CD14-positive monocyte (primary cell): Measurements from ENCODE around the gene UMPS. TPM values are rescaled to one million over a fixed set of nuclear protein-coding genes. Genes with fewer than 3 reads are reported as not detected.
A peak's percentile ranks its signal among the peaks of the same experiment; 100 is the strongest.

Experiments
- DNase-seq, 3 donors: peaks; one replicate each; pipeline ENCODE4 v3.0.0-alpha.2; 2011 to 2022
- H2AFZ ChIP-seq: 2 replicates; pipeline ENCODE4 v1.6.0; 2012; ENCODE audit warnings: mild to moderate bottlenecking, low read depth, low read length, inconsistent platforms; ENCODE audit not compliant: insufficient read depth, poor library complexity, severe bottlenecking
- H3K27ac ChIP-seq, 2 donors: 1 replicate in 1 of 2; 2 replicates in 1 of 2; pipeline ENCODE4 v1.5.1; 2012 to 2013; ENCODE audit warnings: low read length in 2 of 2, control low read depth in 1 of 2, inconsistent platforms in 1 of 2, low read depth in 1 of 2, mild to moderate bottlenecking in 1 of 2
- H3K27me3 ChIP-seq, 2 donors: one replicate each; pipeline versions ENCODE4 v1.6.0 to v1.6.1; 2011 to 2013; ENCODE audit warnings: low read length in 2 of 2; ENCODE audit not compliant: control insufficient read depth in 2 of 2, insufficient read depth in 2 of 2
- H3K36me3 ChIP-seq, 2 donors: replicated peaks in 1 of 2; 1 replicate in 1 of 2; 2 replicates in 1 of 2; pipeline versions ENCODE4 v1.5.1 to v1.6.1; 2012 to 2013; ENCODE audit warnings: low read length in 2 of 2, control low read depth in 1 of 2, inconsistent platforms in 1 of 2, mild to moderate bottlenecking in 1 of 2; ENCODE audit not compliant: insufficient read depth in 2 of 2, control insufficient read depth in 1 of 2
- H3K4me1 ChIP-seq, 2 donors: 1 replicate in 1 of 2; 2 replicates in 1 of 2; pipeline versions ENCODE4 v1.5.1 to v1.6.1; 2012 to 2013; ENCODE audit warnings: low read length in 2 of 2, control low read depth in 1 of 2, inconsistent platforms in 1 of 2, mild to moderate bottlenecking in 1 of 2, moderate library complexity in 1 of 2; ENCODE audit not compliant: insufficient read depth in 2 of 2, control insufficient read depth in 1 of 2
- H3K4me2 ChIP-seq: replicated peaks from 2 replicates; pipeline ENCODE3; 2012; ENCODE audit warnings: low read length, moderate library complexity, mild to moderate bottlenecking; ENCODE audit not compliant: poor library complexity, severe bottlenecking; ENCODE audit errors: extremely low read depth
- H3K4me3 ChIP-seq, 3 experiments: fragments of 200-600 bp in 1 of 3; sonication (generic) in 1 of 3; replicated peaks in 1 of 3; 1 replicate in 2 of 3; 2 replicates in 1 of 3; pipeline ENCODE4 v1.5.1; 2011 to 2013; ENCODE audit warnings: low read length in 3 of 3, mild to moderate bottlenecking in 3 of 3, control low read depth in 2 of 3, low read depth in 2 of 3, inconsistent platforms in 1 of 3, moderate library complexity in 1 of 3
- H3K79me2 ChIP-seq: 2 replicates; pipeline ENCODE4 v1.6.0; 2012; ENCODE audit warnings: mild to moderate bottlenecking, control low read depth, inconsistent platforms, low read length, moderate library complexity; ENCODE audit not compliant: insufficient read depth
- H3K9ac ChIP-seq: 2 replicates; pipeline ENCODE4 v1.6.0; 2017; ENCODE audit warnings: low read length, mild to moderate bottlenecking; ENCODE audit not compliant: insufficient read depth, poor library complexity, severe bottlenecking
- H3K9me3 ChIP-seq, 2 donors: replicated peaks in 1 of 2; 1 replicate in 1 of 2; 2 replicates in 1 of 2; pipeline versions ENCODE4 v1.5.1 to v1.6.1; 2012 to 2013; ENCODE audit warnings: low read length in 2 of 2, control low read depth in 1 of 2; ENCODE audit not compliant: control insufficient read depth in 1 of 2, insufficient read depth in 1 of 2
- H4K20me1 ChIP-seq: 2 replicates; pipeline ENCODE4 v1.6.0; 2012; ENCODE audit warnings: mild to moderate bottlenecking, low read length, control low read depth, moderate library complexity; ENCODE audit not compliant: insufficient read depth
- H3K27ac Mint-ChIP-seq, 7 donors: one replicate each; pipeline ENCODE4 v1.8.0; 2020; ENCODE audit warnings: mild to moderate bottlenecking in 7 of 7, mixed read lengths in 7 of 7, moderate library complexity in 6 of 7, inconsistent platforms in 2 of 7
- H3K27me3 Mint-ChIP-seq, 3 donors: one replicate each; pipeline ENCODE4 v1.8.0; 2021 to 2022; ENCODE audit warnings: low read depth in 3 of 3, mild to moderate bottlenecking in 3 of 3, mixed read lengths in 3 of 3, moderate library complexity in 3 of 3, inconsistent platforms in 1 of 3
- H3K36me3 Mint-ChIP-seq, 2 donors: one replicate each; pipeline ENCODE4 v1.8.0; 2020; ENCODE audit warnings: mixed read lengths in 2 of 2, inconsistent platforms in 1 of 2, mild to moderate bottlenecking in 1 of 2
- H3K4me1 Mint-ChIP-seq: one replicate; pipeline ENCODE4 v1.8.0; 2020; ENCODE audit warnings: mild to moderate bottlenecking, mixed read lengths
- H3K4me3 Mint-ChIP-seq, 2 donors: one replicate each; pipeline ENCODE4 v1.8.0; 2020; ENCODE audit warnings: mild to moderate bottlenecking in 2 of 2, mixed read lengths in 2 of 2, moderate library complexity in 1 of 2
- H3K9me3 Mint-ChIP-seq, 7 donors: one replicate each; pipeline ENCODE4 v1.8.0; 2020 to 2022; ENCODE audit warnings: mixed read lengths in 7 of 7, mild to moderate bottlenecking in 6 of 7, moderate library complexity in 6 of 7, inconsistent platforms in 2 of 7
- WGBS: methylation state at CpG from one replicate; pipeline ENCODE4 v1.1.5; 2013; ENCODE audit warnings: missing lambda C conversion rate; ENCODE audit not compliant: insufficient coverage; 5-methylcytosine and 5-hydroxymethylcytosine counted together
- intact Hi-C, 2 donors: fragments of 100-400 bp; cut with micrococcal nuclease; formaldehyde crosslinking; loops; one replicate each; pipeline versions ENCODE4 v1.15.0 to v1.15.1; 2023
- polyA plus RNA-seq, 3 donors: library from polyadenylated mRNA; depleted of rRNA in 1 of 3; unstranded in 2 of 3; stranded (reverse) in 1 of 3; fragments of 300-500 nt in 2 of 3; fragments of >200 nt in 1 of 3; fragmentation: Illumina TruSeq in 2 of 3; gene quantifications; 1 replicate in 2 of 3; 2 replicates in 1 of 3; pipeline ENCODE4 v1.2.3, GENCODE V29; 2012 to 2021
- TF ChIP-seq, protein P1 (sequence below): fragments of 200-600 bp; IDR thresholded peaks from one replicate; pipeline ENCODE4 v1.8.0; 2022; ENCODE audit warnings: antibody characterized with exemption, mild to moderate bottlenecking

Gene UMPS
- polyA plus RNA-seq, 3 donors = 4.6 to 13.5 (median 9.1) TPM

DNA sequence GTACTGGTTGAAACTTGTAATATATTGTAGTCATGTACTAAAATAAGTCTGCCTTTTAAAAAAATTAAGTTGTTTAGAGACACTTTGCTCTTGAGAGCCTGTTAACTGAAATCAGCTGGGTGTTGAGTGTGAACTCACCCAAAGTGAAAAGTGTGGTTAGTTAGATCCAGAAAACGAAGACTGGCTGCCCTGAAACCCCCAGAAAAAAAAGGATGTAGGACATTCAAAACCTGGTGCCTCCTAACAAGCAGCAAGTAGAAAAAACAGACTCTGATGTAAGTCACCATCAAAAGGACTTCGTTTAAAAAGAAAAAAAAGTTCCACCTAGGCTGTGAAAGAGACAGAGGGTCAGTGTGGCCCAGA, 40.8 kb downstream of the UMPS start:
- Histone ChIP-seq H2AFZ (no peak overlapping the region), H3K4me2 (no peak overlapping the region), H3K36me3 (no peaks in the 10 kb centered on the region), H3K9ac (no peak overlapping the region), H3K27me3 (peaks cover 2 to 11% of the 10 kb centered on the region in 2 donors), H4K20me1 (no peaks in the 10 kb centered on the region), H3K4me3 (no peak overlapping the region), H3K27ac (no peak overlapping the region), H3K79me2 (no peaks in the 10 kb centered on the region), H3K4me1 (peaks cover 0 to 6% of the 10 kb centered on the region in 2 donors), H3K9me3 (no peaks in the 10 kb centered on the region)
- TF ChIP-seq, protein P1, sequence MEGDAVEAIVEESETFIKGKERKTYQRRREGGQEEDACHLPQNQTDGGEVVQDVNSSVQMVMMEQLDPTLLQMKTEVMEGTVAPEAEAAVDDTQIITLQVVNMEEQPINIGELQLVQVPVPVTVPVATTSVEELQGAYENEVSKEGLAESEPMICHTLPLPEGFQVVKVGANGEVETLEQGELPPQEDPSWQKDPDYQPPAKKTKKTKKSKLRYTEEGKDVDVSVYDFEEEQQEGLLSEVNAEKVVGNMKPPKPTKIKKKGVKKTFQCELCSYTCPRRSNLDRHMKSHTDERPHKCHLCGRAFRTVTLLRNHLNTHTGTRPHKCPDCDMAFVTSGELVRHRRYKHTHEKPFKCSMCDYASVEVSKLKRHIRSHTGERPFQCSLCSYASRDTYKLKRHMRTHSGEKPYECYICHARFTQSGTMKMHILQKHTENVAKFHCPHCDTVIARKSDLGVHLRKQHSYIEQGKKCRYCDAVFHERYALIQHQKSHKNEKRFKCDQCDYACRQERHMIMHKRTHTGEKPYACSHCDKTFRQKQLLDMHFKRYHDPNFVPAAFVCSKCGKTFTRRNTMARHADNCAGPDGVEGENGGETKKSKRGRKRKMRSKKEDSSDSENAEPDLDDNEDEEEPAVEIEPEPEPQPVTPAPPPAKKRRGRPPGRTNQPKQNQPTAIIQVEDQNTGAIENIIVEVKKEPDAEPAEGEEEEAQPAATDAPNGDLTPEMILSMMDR = no peak
- Mint-ChIP-seq H3K9me3 (peaks cover 0 to 3% (median 0%) of the 10 kb centered on the region in 7 donors), H3K4me1 (peaks cover 6% of the 10 kb centered on the region), H3K27me3 (peaks cover 16 to 27% (median 26%) of the 10 kb centered on the region in 3 donors), H3K36me3 (no peaks in the 10 kb centered on the region), H3K27ac (no peak overlapping the region), H3K4me3 (no peak overlapping the region)
- DNase-seq = no peak
- intact Hi-C loops = no loop called here
- no CpG with 5 or more reads among the region's 2 CpGs for WGBS

DNA sequence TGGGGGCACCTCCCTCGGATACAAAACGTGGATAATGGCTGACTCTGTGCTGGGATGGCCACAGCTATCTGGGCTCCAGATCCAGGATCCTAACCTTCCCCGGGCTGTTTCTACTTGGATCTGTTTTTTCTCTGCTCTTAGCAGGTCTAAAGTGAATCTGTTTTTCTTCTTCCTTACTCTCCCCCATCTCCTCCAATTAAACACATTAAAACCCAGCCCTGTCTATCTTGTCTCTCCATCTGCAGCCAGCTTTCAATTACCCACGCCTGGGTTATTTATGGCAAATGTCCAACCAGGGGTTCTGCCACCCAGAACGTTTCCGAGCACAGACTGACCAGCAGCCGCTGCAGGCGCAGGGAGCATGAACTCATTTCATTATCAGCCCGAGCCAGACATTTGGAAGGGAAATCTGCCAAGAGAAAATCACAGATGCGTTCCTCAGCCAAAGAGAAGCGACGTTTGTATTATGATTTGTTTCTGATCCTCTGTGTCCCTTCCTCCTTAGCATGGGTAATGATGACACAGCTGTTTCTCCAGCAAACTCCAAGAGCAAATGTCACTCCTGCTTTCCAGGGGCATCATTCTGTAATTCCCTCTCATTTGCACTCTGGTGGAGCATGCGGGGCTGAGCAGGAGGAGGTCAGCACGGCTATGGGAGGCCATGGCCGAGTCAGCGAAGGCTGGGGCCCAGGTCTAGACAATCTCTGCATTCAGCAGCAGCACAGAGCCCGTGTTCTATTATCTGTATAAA, 42.0 kb downstream of the UMPS start:
- H3K4me3 Mint-ChIP-seq = peak overlapping the region in 1 of 2 donors; percentile 81
- peaks cover 6% of the 10 kb centered on the region for H3K4me1 Mint-ChIP-seq
- no peaks in the 10 kb centered on the region for H3K79me2 ChIP-seq
- no peak overlapping the region for H3K27ac ChIP-seq
- intact Hi-C loops = no loop called here
- no peak for DNase-seq
- H3K27me3 Mint-ChIP-seq = peaks cover 16 to 27% (median 23%) of the 10 kb centered on the region in 3 donors
- peaks cover 0 to 3% (median 0%) of the 10 kb centered on the region in 7 donors for H3K9me3 Mint-ChIP-seq
- H3K4me3 ChIP-seq = no peak overlapping the region
- no peak overlapping the region for H3K4me2 ChIP-seq
- peak overlapping the region; percentile 38 for H2AFZ ChIP-seq
- peaks cover 0 to 6% of the 10 kb centered on the region in 2 donors for H3K4me1 ChIP-seq
- H3K27ac Mint-ChIP-seq = peak overlapping the region in 2 of 7 donors; percentile 12 to 43
- no peaks in the 10 kb centered on the region for H3K36me3 ChIP-seq
- no peaks in the 10 kb centered on the region for H4K20me1 ChIP-seq
- peaks cover 2 to 11% of the 10 kb centered on the region in 2 donors for H3K27me3 ChIP-seq
- 10% methylated on average over 8 of the region's 17 CpGs for WGBS
- no peaks in the 10 kb centered on the region for H3K9me3 ChIP-seq
- H3K36me3 Mint-ChIP-seq = no peaks in the 10 kb centered on the region
- TF ChIP-seq, protein P1 = no peak
- H3K9ac ChIP-seq = no peak overlapping the region
